ENCODE data around the gene PIGV. TPM values are rescaled to one million over a fixed set of nuclear protein-coding genes. Genes with fewer than 3 reads are reported as not detected.

Gene PIGV
- total RNA-seq, 1 donor from 2014 or later: 7.9 TPM

- Mint-ChIP-seq H3K27me3 (ENCODE audit: low read depth, unreplicated experiment) (no peaks in the 10 kb centered on the region), H3K36me3 (ENCODE audit: low read depth, unreplicated experiment) (peaks cover 23% of the 10 kb centered on the region), H3K27ac (ENCODE audit: unreplicated experiment) (no peak overlapping the region), H3K4me1 (ENCODE audit: low read depth, unreplicated experiment) (peaks cover 18% of the 10 kb centered on the region), H3K4me3 (ENCODE audit: unreplicated experiment) (no peak overlapping the region), H3K9me3 (ENCODE audit: unreplicated experiment) (no peaks in the 10 kb centered on the region)
- H3K9me3 ChIP-seq (ENCODE audit: insufficient read depth, low read depth, low read length): no peaks in the 10 kb centered on the region
- no peak overlapping the region for H2AFZ ChIP-seq (ENCODE audit: low read depth, low read length)
- H3K36me3 ChIP-seq (ENCODE audit: insufficient read depth, low read length): peaks cover 29% of the 10 kb centered on the region
- no peak overlapping the region for H3K4me3 ChIP-seq (ENCODE audit: insufficient read depth, low read depth, low read length)
- H3K4me2 ChIP-seq (ENCODE audit: low read length): no peak overlapping the region
- DNase-seq (ENCODE audit: low read depth) (no peak), FAIRE-seq (no peak)
- no peaks in the 10 kb centered on the region for H3K27me3 ChIP-seq (ENCODE audit: insufficient read depth, low read length)
- H3K27ac ChIP-seq (ENCODE audit: low read depth, low read length): no peak overlapping the region
- no peak for TF ChIP-seq EZH2 (IDR thresholded peaks at IDR 0.05; ENCODE audit: insufficient read depth, low read length)
- TF ChIP-seq CTCF (IDR thresholded peaks at IDR 0.05; ENCODE audit: insufficient read depth, low read depth, low read length): no peak
- peaks cover 67% of the 10 kb centered on the region for H4K20me1 ChIP-seq (ENCODE audit: insufficient read depth, low read length)
- H3K9ac ChIP-seq (ENCODE audit: low read length): no peak overlapping the region
- peaks cover 18% of the 10 kb centered on the region for H3K4me1 ChIP-seq (ENCODE audit: insufficient read depth, low read length)
- H3K79me2 ChIP-seq (ENCODE audit: insufficient read depth, low read length): peaks cover 67% of the 10 kb centered on the region
These were observed 47.6 kb upstream of the PIGV start for GRCh38 chr1:26740023-26740634.

DNA sequence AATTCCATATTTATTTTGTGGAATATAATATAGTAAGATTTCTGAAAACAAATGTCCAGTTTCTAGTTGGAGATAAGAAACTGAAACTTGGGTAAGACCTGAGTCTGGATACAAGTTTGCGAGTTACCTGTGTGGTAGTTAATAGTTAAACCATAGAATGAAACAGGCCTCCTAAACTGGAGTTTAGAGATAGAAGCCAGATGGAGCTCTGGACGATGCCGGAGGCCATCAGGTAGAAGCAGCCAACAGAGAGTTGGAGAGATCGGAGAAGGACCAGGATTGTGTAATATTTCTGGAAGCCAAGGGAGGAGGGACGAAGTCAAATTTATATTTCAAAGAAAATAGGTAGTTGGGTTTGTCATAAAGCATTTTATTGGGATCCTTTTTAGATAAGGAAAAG, 46.8 kb upstream of the PIGV start:
- H3K4me3 Mint-ChIP-seq (ENCODE audit: unreplicated experiment): no peak overlapping the region
- Histone ChIP-seq H3K27ac (ENCODE audit: low read depth, low read length) (no peak overlapping the region), H3K79me2 (ENCODE audit: insufficient read depth, low read length) (peaks cover 68% of the 10 kb centered on the region), H3K9ac (ENCODE audit: low read length) (no peak overlapping the region), H4K20me1 (ENCODE audit: insufficient read depth, low read length) (peaks cover 59% of the 10 kb centered on the region), H3K9me3 (ENCODE audit: insufficient read depth, low read depth, low read length) (no peaks in the 10 kb centered on the region), H3K4me2 (ENCODE audit: low read length) (no peak overlapping the region), H3K27me3 (ENCODE audit: insufficient read depth, low read length) (no peaks in the 10 kb centered on the region), H2AFZ (ENCODE audit: low read depth, low read length) (no peak overlapping the region), H3K4me1 (ENCODE audit: insufficient read depth, low read length) (peaks cover 23% of the 10 kb centered on the region), H3K4me3 (ENCODE audit: insufficient read depth, low read depth, low read length) (no peak overlapping the region), H3K36me3 (ENCODE audit: insufficient read depth, low read length) (peaks cover 22% of the 10 kb centered on the region)
- no peaks in the 10 kb centered on the region for H3K9me3 Mint-ChIP-seq (ENCODE audit: unreplicated experiment)
- FAIRE-seq (no peak), DNase-seq (ENCODE audit: low read depth) (no peak)
- no peak for TF ChIP-seq EZH2 (IDR thresholded peaks at IDR 0.05; ENCODE audit: insufficient read depth, low read length)
- no peak for TF ChIP-seq CTCF (IDR thresholded peaks at IDR 0.05; ENCODE audit: insufficient read depth, low read depth, low read length)
- peaks cover 20% of the 10 kb centered on the region for H3K36me3 Mint-ChIP-seq (ENCODE audit: low read depth, unreplicated experiment)
- peaks cover 19% of the 10 kb centered on the region for H3K4me1 Mint-ChIP-seq (ENCODE audit: low read depth, unreplicated experiment)
- H3K27me3 Mint-ChIP-seq (ENCODE audit: low read depth, unreplicated experiment): no peaks in the 10 kb centered on the region
- no peak overlapping the region for H3K27ac Mint-ChIP-seq (ENCODE audit: unreplicated experiment)

DNA sequence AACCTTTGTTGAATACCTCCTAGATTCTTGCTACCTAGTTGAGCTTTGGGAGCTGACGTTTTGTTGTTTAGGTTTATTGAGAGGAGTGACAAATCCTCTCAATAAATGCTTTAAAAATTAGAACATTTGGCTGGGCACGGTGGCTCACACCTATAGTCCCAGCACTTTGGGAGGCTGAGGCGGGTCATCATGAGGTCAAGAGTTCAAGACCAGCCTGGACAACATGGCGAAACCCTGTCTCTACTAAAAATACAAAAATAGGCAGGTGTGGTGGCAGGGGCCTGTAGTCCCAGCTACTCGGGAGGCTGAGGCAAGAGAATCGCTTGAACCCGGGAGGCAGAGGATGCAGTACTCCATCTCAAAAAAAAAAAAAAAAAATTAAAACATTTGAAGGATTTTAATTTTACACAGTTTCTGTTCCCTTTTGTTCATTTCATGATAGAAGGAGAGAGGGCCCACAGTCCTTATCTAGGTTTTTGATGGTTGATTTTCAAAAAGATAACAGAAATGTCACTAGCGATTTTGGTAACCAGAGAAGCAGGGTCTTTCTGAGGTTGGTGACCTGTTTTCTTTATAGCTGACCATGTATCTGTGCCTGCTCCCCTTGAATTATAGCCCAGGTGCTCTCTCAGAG, 44.2 kb upstream of the PIGV start:
- Histone ChIP-seq H3K36me3 (ENCODE audit: insufficient read depth, low read length) (peaks cover 12% of the 10 kb centered on the region), H3K4me1 (ENCODE audit: insufficient read depth, low read length) (peaks cover 23% of the 10 kb centered on the region), H4K20me1 (ENCODE audit: insufficient read depth, low read length) (peaks cover 62% of the 10 kb centered on the region), H2AFZ (ENCODE audit: low read depth, low read length) (no peak overlapping the region), H3K9ac (ENCODE audit: low read length) (peak overlapping the region; percentile 68), H3K27ac (ENCODE audit: low read depth, low read length) (peak overlapping the region; percentile 86), H3K79me2 (ENCODE audit: insufficient read depth, low read length) (peaks cover 81% of the 10 kb centered on the region), H3K4me3 (ENCODE audit: insufficient read depth, low read depth, low read length) (peak overlapping the region; percentile 45), H3K4me2 (ENCODE audit: low read length) (peak overlapping the region; percentile 79), H3K9me3 (ENCODE audit: insufficient read depth, low read depth, low read length) (no peaks in the 10 kb centered on the region), H3K27me3 (ENCODE audit: insufficient read depth, low read length) (no peaks in the 10 kb centered on the region)
- no peak for DNase-seq (ENCODE audit: low read depth)
- TF ChIP-seq CTCF (IDR thresholded peaks at IDR 0.05; ENCODE audit: insufficient read depth, low read depth, low read length): no peak
- TF ChIP-seq EZH2 (IDR thresholded peaks at IDR 0.05; ENCODE audit: insufficient read depth, low read length): no peak
- peak overlapping the region; percentile 42 for H3K4me3 Mint-ChIP-seq (ENCODE audit: unreplicated experiment)
- no peak for FAIRE-seq
- H3K27ac Mint-ChIP-seq (ENCODE audit: unreplicated experiment): peak overlapping the region; percentile 79
- peaks cover 31% of the 10 kb centered on the region for H3K4me1 Mint-ChIP-seq (ENCODE audit: low read depth, unreplicated experiment)
- no peaks in the 10 kb centered on the region for H3K27me3 Mint-ChIP-seq (ENCODE audit: low read depth, unreplicated experiment)
- H3K9me3 Mint-ChIP-seq (ENCODE audit: unreplicated experiment): no peaks in the 10 kb centered on the region
- peaks cover 25% of the 10 kb centered on the region for H3K36me3 Mint-ChIP-seq (ENCODE audit: low read depth, unreplicated experiment)

Data from astrocyte (in vitro differentiated cells and primary cell).